Neutrophil (primary cell): ENCODE data around the gene SLC35B3.
"Not testable (repeated sequence)": the region's sequence is repeated elsewhere in the genome, so short reads cannot be mapped to it uniquely, and the experiment has no call there.

ENCODE experiments used
- H3K27ac ChIP-seq: fragments of 200-600 bp; sonication (generic); 2 replicates; pipeline ENCODE4 v1.5.1; 2016; ENCODE audit warnings: mild to moderate bottlenecking, moderate library complexity
- H3K27me3 ChIP-seq: fragments of 200-600 bp; sonication (generic); 2 replicates; pipeline ENCODE4 v1.6.0; 2016; ENCODE audit warnings: mild to moderate bottlenecking
- H3K36me3 ChIP-seq: fragments of 200-600 bp; sonication (generic); 2 replicates; pipeline ENCODE4 v1.5.1; 2017
- H3K4me1 ChIP-seq, 2 experiments: fragments of 200-600 bp in 1 of 2; sonication (generic) in 1 of 2; 1 replicate in 1 of 2; 2 replicates in 1 of 2; pipeline versions ENCODE4 v1.5.1 to v1.6.1; 2013 to 2016; ENCODE audit warnings: low read depth in 1 of 2, low read length in 1 of 2, mild to moderate bottlenecking in 1 of 2, moderate library complexity in 1 of 2; ENCODE audit not compliant: control insufficient read depth in 1 of 2, insufficient read depth in 1 of 2
- H3K4me3 ChIP-seq, 2 experiments: fragments of 200-600 bp in 1 of 2; sonication (generic) in 1 of 2; 1 replicate in 1 of 2; 2 replicates in 1 of 2; pipeline ENCODE4 v1.5.1; 2013 to 2016; ENCODE audit warnings: low read depth in 1 of 2, low read length in 1 of 2, mild to moderate bottlenecking in 1 of 2, moderate library complexity in 1 of 2
- H3K9me3 ChIP-seq: fragments of 200-600 bp; sonication (generic); 2 replicates; pipeline ENCODE4 v1.5.1; 2016
- CTCF ChIP-seq: fragments of 200-600 bp; sonication (generic); IDR thresholded peaks from 2 replicates; pipeline ENCODE4 v1.5.1; 2016; ENCODE audit warnings: antibody characterized with exemption

SLC35B3 gene

GRCh38 chr6:8432614-8433013, 2.7 kb downstream of the SLC35B3 start:
- H3K27ac ChIP-seq: no peak overlapping the region
- H3K9me3 ChIP-seq: no peaks in the 10 kb centered on the region
- TF ChIP-seq CTCF: no peak
- H3K4me1 ChIP-seq: peaks cover 14 to 21% of the 10 kb centered on the region in 2 experiments
- no peaks in the 10 kb centered on the region for H3K27me3 ChIP-seq
- peaks cover 26% of the 10 kb centered on the region for H3K36me3 ChIP-seq
- H3K4me3 ChIP-seq: no peak overlapping the region

- TF ChIP-seq CTCF: no peak
- H3K27ac ChIP-seq: no peak overlapping the region
- H3K9me3 ChIP-seq: no peaks in the 10 kb centered on the region
- peaks cover 53% of the 10 kb centered on the region for H3K36me3 ChIP-seq
- H3K4me1 ChIP-seq: peaks cover 8 to 14% of the 10 kb centered on the region in 2 experiments
- no peaks in the 10 kb centered on the region for H3K27me3 ChIP-seq
- no peak overlapping the region for H3K4me3 ChIP-seq
These were observed 5.5 kb downstream of the SLC35B3 start for GRCh38 chr6:8429821-8430220.

DNA sequence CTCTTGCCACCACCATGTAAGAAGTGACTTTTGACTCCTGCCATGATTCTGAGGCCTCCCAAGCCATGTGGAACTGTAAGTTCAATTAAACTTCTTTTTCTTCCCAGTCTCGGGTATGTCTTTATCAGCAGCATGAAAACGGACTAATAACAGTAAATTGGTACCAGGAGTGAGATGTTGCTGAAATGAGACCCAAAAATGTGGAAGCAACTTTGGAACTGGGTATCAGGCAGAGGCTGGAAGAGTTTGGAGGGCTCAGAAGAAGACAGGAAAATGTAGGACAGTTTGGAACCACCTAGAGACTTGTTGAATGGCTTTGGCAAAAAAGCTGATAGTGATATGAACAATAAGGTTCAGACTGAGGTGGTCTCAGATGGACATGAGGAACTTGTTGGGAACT, 8.8 kb downstream of the SLC35B3 start:
- not testable (repeated sequence) for H3K4me1 ChIP-seq, H3K4me3 ChIP-seq, H3K27ac ChIP-seq, H3K9me3 ChIP-seq, H3K27me3 ChIP-seq
- peaks cover 77% of the 10 kb centered on the region for H3K36me3 ChIP-seq

DNA sequence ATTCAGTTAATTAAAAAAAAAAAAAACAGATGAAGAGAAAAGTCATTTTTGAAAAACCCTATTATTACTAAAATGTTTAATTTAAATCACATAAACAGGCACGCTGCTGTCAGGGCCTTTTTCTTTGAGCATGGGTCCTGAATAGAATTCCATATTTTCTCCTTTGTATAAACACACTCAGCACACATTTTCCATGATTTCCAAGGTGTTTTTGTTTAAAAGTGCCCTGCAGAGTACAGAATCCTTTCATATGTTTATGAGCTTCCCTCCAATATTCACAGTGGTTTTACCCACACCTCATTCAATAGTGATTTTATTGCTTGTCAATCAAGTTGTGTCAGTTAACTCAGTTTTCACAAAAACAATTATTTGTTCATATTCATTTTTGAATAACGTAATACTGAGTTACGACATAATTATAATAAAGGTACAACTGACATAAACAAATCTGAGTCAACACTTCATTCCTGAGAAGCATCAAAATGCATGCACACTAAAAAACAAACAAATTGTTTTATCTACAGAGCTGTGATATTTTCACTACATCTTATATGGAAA, 15.2 kb downstream of the SLC35B3 start:
- peaks cover 75% of the 10 kb centered on the region for H3K36me3 ChIP-seq
- H3K27me3 ChIP-seq: no peaks in the 10 kb centered on the region
- no peaks in the 10 kb centered on the region for H3K4me1 ChIP-seq
- H3K27ac ChIP-seq: no peak overlapping the region
- no peaks in the 10 kb centered on the region for H3K9me3 ChIP-seq
- no peak overlapping the region for H3K4me3 ChIP-seq
- no peak for TF ChIP-seq CTCF

DNA sequence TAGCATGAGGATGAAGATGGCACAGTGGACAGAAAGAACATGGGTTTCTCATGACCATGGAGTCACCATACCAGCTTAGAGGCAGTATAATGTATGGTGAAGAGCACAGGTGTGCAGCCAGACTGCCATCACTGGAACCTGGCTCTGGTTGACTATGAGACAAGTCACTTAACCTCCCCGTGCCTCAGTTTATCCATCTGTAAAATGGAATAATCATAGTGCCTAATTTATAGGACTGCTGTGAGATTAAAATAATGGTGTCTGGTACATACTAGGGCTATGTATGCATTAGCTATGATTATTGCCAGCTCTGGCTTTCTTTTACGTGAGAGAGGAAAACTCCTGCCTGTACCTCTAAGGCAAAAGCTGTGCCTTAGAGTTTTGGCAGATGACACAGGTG, 19.4 kb downstream of the SLC35B3 start:
- no peaks in the 10 kb centered on the region for H3K9me3 ChIP-seq
- no peak overlapping the region for H3K4me3 ChIP-seq
- H3K27ac ChIP-seq: no peak overlapping the region
- peaks cover 83% of the 10 kb centered on the region for H3K36me3 ChIP-seq
- no peaks in the 10 kb centered on the region for H3K27me3 ChIP-seq
- TF ChIP-seq CTCF: no peak
- H3K4me1 ChIP-seq: no peaks in the 10 kb centered on the region

- no peak for TF ChIP-seq CTCF
- Histone ChIP-seq H3K36me3 (peaks cover 83% of the 10 kb centered on the region), H3K9me3 (no peaks in the 10 kb centered on the region), H3K27ac (no peak overlapping the region), H3K27me3 (no peaks in the 10 kb centered on the region), H3K4me3 (no peak overlapping the region), H3K4me1 (no peaks in the 10 kb centered on the region)
These were observed 20.1 kb downstream of the SLC35B3 start for GRCh38 chr6:8415280-8415679.
